MM.1S (cell line): ENCODE data around the gene SLC4A4.

Source experiments
- DNase-seq: peaks from one replicate; pipeline ENCODE4 v3.0.0-alpha.2; 2015
- H2AFZ ChIP-seq: fragments of 300-600 bp; sonication (generic); 2 replicates; pipeline ENCODE4 v1.6.0; 2016; ENCODE audit warnings: antibody characterized with exemption, low read length
- H3F3A ChIP-seq: fragments of 300-600 bp; sonication (generic); 2 replicates; pipeline ENCODE4 v1.6.1; 2016; ENCODE audit warnings: mild to moderate bottlenecking, antibody characterized with exemption, low read length, moderate library complexity, mixed read lengths; ENCODE audit not compliant: insufficient read depth
- H3K27ac ChIP-seq: fragments of 300-600 bp; sonication (generic); 2 replicates; pipeline ENCODE4 v1.5.1; 2016; ENCODE audit warnings: mild to moderate bottlenecking, low read length
- H3K27me3 ChIP-seq: fragments of 300-600 bp; sonication (generic); replicated peaks from 2 replicates; pipeline ENCODE4 v1.6.0; 2016; ENCODE audit warnings: low read length; ENCODE audit not compliant: insufficient read depth
- H3K36me3 ChIP-seq: fragments of 300-600 bp; sonication (generic); replicated peaks from 2 replicates; pipeline ENCODE4 v1.6.1; 2016; ENCODE audit warnings: mild to moderate bottlenecking, low read length, mixed read lengths; ENCODE audit not compliant: insufficient read depth
- H3K4me1 ChIP-seq: fragments of 300-600 bp; sonication (generic); 2 replicates; pipeline ENCODE4 v1.6.1; 2016; ENCODE audit warnings: low read length, mixed read lengths
- H3K4me2 ChIP-seq: fragments of 300-600 bp; sonication (generic); 2 replicates; pipeline ENCODE4 v1.6.0; 2016; ENCODE audit warnings: low read depth, low read length
- H3K4me3 ChIP-seq: fragments of 300-600 bp; sonication (generic); 2 replicates; pipeline ENCODE4 v1.5.1; 2016; ENCODE audit warnings: low read length, mixed read lengths
- H3K79me2 ChIP-seq: fragments of 300-600 bp; sonication (generic); 2 replicates; pipeline ENCODE4 v1.6.1; 2016; ENCODE audit warnings: mixed run types, low read length, mixed read lengths
- H3K9ac ChIP-seq: fragments of 300-600 bp; sonication (generic); 2 replicates; pipeline ENCODE4 v1.6.1; 2016; ENCODE audit warnings: low read length, mixed read lengths
- H3K9me2 ChIP-seq: fragments of 300-600 bp; sonication (generic); replicated peaks from 2 replicates; pipeline ENCODE4 v1.6.1; 2016; ENCODE audit warnings: mild to moderate bottlenecking, low read length, mixed read lengths; ENCODE audit not compliant: insufficient read depth
- H3K9me3 ChIP-seq: fragments of 300-600 bp; sonication (generic); replicated peaks from 2 replicates; pipeline ENCODE4 v1.6.1; 2016; ENCODE audit warnings: mild to moderate bottlenecking, low read length, mixed read lengths; ENCODE audit not compliant: insufficient read depth
- H4K20me1 ChIP-seq: fragments of 300-600 bp; sonication (generic); 2 replicates; pipeline ENCODE4 v1.6.1; 2016; ENCODE audit warnings: mild to moderate bottlenecking, low read length, moderate library complexity, mixed read lengths; ENCODE audit not compliant: insufficient read depth
- EZH2 ChIP-seq: fragments of 300-600 bp; sonication (generic); optimal IDR thresholded peaks from 2 replicates; pipeline ENCODE3; 2017; ENCODE audit warnings: low read depth, mild to moderate bottlenecking, antibody characterized with exemption, low read length, mixed read lengths
- EZH2phosphoT487 ChIP-seq: fragments of 300-600 bp; sonication (generic); IDR thresholded peaks from 2 replicates; pipeline ENCODE4 v1.6.1; 2018; ENCODE audit warnings: antibody characterized with exemption, low read length
- TF ChIP-seq, protein P1 (sequence below): fragments of 300-600 bp; sonication (generic); IDR thresholded peaks from 2 replicates; pipeline ENCODE4 v1.5.1; 2016; ENCODE audit warnings: antibody characterized with exemption, low read length, mixed read lengths

Gene SLC4A4

DNA sequence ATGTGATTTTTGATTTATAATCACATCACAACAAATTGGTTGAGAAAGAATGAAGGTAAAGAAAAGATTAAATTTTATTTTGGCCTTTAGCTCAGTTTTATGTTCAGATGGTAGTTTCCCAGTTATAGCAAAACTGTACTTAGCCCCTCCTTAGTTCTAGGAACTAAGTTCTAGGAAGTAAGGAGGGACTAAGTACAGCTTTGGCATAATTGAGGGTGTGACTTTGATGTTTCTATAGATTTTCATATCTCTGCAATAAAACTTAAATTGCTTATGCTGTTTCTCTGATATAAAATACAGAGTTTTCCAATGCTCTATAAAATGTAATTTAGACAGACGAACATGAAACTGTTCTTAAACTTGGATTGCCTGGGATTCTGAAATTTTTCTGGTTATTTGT, 46.6 kb upstream of the SLC4A4 start:
- no peak for DNase-seq
- Histone ChIP-seq H3K4me3 (no peak overlapping the region), H3K4me1 (no peaks in the 10 kb centered on the region), H3K79me2 (no peaks in the 10 kb centered on the region), H3K27me3 (no peaks in the 10 kb centered on the region), H3K4me2 (no peak overlapping the region), H3K36me3 (no peaks in the 10 kb centered on the region), H3K9ac (no peak overlapping the region), H2AFZ (no peak overlapping the region), H4K20me1 (no peaks in the 10 kb centered on the region), H3K9me2 (no peaks in the 10 kb centered on the region), H3K9me3 (no peaks in the 10 kb centered on the region), H3K27ac (no peak overlapping the region), H3F3A (no peaks in the 10 kb centered on the region)
- no peak for TF ChIP-seq EZH2phosphoT487
- TF ChIP-seq, protein P1, sequence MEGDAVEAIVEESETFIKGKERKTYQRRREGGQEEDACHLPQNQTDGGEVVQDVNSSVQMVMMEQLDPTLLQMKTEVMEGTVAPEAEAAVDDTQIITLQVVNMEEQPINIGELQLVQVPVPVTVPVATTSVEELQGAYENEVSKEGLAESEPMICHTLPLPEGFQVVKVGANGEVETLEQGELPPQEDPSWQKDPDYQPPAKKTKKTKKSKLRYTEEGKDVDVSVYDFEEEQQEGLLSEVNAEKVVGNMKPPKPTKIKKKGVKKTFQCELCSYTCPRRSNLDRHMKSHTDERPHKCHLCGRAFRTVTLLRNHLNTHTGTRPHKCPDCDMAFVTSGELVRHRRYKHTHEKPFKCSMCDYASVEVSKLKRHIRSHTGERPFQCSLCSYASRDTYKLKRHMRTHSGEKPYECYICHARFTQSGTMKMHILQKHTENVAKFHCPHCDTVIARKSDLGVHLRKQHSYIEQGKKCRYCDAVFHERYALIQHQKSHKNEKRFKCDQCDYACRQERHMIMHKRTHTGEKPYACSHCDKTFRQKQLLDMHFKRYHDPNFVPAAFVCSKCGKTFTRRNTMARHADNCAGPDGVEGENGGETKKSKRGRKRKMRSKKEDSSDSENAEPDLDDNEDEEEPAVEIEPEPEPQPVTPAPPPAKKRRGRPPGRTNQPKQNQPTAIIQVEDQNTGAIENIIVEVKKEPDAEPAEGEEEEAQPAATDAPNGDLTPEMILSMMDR: no peak
- TF ChIP-seq EZH2: no peak

DNA sequence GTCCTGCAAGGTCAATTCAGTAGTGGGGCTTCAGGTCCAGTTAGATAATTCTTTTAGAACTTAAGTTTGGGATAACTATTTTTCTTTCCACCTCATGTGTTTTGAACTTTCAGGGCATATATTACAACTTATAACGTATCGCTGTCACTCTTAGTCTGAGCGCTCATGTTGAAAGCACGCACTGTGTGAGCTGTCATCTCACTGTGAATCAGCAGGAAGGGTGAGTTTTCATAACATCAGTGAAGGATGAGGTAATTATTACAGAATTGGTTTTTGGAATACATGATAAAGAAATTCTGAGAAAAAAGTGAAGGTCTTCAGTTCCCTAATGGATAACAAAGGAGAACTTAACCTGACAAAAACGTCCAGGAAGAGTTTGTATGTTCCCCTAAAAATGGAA, 45.1 kb upstream of the SLC4A4 start:
- H3F3A ChIP-seq: no peaks in the 10 kb centered on the region
- DNase-seq: no peak
- H3K4me3 ChIP-seq: no peak overlapping the region
- no peaks in the 10 kb centered on the region for H3K27me3 ChIP-seq
- no peaks in the 10 kb centered on the region for H3K9me3 ChIP-seq
- H3K4me1 ChIP-seq: no peaks in the 10 kb centered on the region
- no peaks in the 10 kb centered on the region for H3K36me3 ChIP-seq
- no peaks in the 10 kb centered on the region for H3K79me2 ChIP-seq
- no peak overlapping the region for H3K27ac ChIP-seq
- H3K9me2 ChIP-seq: no peaks in the 10 kb centered on the region
- no peak overlapping the region for H3K9ac ChIP-seq
- no peaks in the 10 kb centered on the region for H4K20me1 ChIP-seq
- H2AFZ ChIP-seq: no peak overlapping the region
- TF ChIP-seq EZH2 (no peak), EZH2phosphoT487 (no peak)
- TF ChIP-seq, protein P1: no peak
- no peak overlapping the region for H3K4me2 ChIP-seq

DNA sequence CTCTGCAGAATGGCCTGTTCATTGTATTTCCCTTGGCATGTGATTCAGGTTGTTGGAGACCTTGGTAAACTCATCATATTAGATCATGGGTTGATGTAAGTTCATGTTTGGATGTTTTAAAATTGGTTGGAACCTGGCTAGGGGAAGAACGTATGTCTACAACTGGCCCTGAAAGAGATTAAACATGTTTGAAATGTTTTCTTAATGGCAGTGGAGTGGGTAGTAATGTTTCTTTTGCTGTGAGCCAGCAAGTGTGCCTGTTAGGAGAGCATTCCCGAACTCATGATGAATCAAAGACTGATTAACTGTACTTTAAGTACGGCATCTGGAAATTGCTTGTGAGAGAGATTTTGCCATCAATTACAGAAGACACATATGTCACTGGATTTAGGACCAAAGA, 44.5 kb upstream of the SLC4A4 start:
- no peak overlapping the region for H3K4me3 ChIP-seq
- H3K4me1 ChIP-seq: no peaks in the 10 kb centered on the region
- DNase-seq: no peak
- TF ChIP-seq EZH2 (no peak), EZH2phosphoT487 (no peak)
- TF ChIP-seq, protein P1: no peak
- no peaks in the 10 kb centered on the region for H3F3A ChIP-seq
- no peaks in the 10 kb centered on the region for H3K27me3 ChIP-seq
- no peaks in the 10 kb centered on the region for H3K36me3 ChIP-seq
- no peak overlapping the region for H2AFZ ChIP-seq
- H3K9ac ChIP-seq: no peak overlapping the region
- no peaks in the 10 kb centered on the region for H3K9me2 ChIP-seq
- H3K4me2 ChIP-seq: no peak overlapping the region
- no peaks in the 10 kb centered on the region for H3K9me3 ChIP-seq
- no peaks in the 10 kb centered on the region for H4K20me1 ChIP-seq
- no peaks in the 10 kb centered on the region for H3K79me2 ChIP-seq
- no peak overlapping the region for H3K27ac ChIP-seq

DNA sequence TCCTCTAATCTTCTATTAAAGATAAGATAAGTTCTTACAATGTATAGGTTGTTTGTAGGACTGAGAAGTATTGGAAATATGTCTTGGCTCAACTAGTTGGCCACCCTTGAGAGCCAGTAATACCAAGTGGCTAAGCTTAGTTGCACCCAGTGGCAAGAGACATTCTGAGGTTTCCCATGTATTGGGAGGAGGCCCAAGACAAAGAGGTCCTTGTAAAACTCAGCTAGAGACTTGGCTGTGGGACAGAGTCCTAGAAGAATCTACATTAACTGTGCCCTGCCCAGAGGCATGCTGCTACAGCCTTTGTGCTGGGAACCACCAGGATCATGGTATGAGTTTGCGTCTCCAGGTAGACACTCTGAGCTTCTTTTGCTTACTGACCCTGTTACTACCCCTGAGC, 41.9 kb upstream of the SLC4A4 start:
- DNase-seq: no peak
- H3K9ac ChIP-seq: no peak overlapping the region
- H3K79me2 ChIP-seq: no peaks in the 10 kb centered on the region
- no peak overlapping the region for H2AFZ ChIP-seq
- no peak overlapping the region for H3K27ac ChIP-seq
- H3K27me3 ChIP-seq: no peaks in the 10 kb centered on the region
- TF ChIP-seq EZH2 (no peak), EZH2phosphoT487 (no peak)
- TF ChIP-seq, protein P1: no peak
- H3K4me3 ChIP-seq: no peak overlapping the region
- H3K9me3 ChIP-seq: no peaks in the 10 kb centered on the region
- no peaks in the 10 kb centered on the region for H3K4me1 ChIP-seq
- no peak overlapping the region for H3K4me2 ChIP-seq
- H3F3A ChIP-seq: no peaks in the 10 kb centered on the region
- no peaks in the 10 kb centered on the region for H3K9me2 ChIP-seq
- no peaks in the 10 kb centered on the region for H3K36me3 ChIP-seq
- H4K20me1 ChIP-seq: no peaks in the 10 kb centered on the region
